HG03442 (cell line): Measurements from ENCODE around the gene SLC10A7.

ENCODE experiments used
- ATAC-seq: cut with Tn5 transposase; IDR thresholded peaks from one replicate; pipeline ENCODE4 v1.9.1; 2021; ENCODE audit warnings: mild to moderate bottlenecking, moderate library complexity; ENCODE audit not compliant: unreplicated experiment

The SLC10A7 gene

GRCh38 chr4:146442801-146443200 lies 78.9 kb downstream of the SLC10A7 start:
- no peak for ATAC-seq

- ATAC-seq = no peak
Observed at GRCh38 chr4:146439999-146440398, 81.7 kb downstream of the SLC10A7 start.

- no peak for ATAC-seq
Observed at GRCh38 chr4:146439437-146439836, 82.3 kb downstream of the SLC10A7 start.

DNA sequence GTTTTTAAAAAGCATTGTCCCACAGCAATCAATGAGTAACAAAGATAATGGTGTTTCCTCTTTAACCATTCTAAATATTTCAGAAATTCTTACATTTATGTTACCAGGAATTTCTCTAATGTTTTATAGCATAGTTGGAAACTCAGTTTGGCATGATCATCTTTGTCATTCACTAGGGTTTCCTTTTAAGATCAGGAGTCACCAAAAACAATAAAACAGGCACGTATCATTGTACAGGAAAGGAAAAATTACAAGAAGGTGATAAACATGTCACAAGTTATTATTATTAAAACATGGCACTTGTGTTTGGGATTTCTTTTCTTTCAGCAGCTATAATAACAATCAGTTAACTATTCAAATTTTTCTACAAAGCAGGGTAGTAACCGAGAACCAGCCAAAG lies 84.0 kb downstream of the SLC10A7 start:
- no peak for ATAC-seq

GRCh38 chr4:146436423-146437162 lies 85.1 kb downstream of the SLC10A7 start:
- no peak for ATAC-seq

DNA sequence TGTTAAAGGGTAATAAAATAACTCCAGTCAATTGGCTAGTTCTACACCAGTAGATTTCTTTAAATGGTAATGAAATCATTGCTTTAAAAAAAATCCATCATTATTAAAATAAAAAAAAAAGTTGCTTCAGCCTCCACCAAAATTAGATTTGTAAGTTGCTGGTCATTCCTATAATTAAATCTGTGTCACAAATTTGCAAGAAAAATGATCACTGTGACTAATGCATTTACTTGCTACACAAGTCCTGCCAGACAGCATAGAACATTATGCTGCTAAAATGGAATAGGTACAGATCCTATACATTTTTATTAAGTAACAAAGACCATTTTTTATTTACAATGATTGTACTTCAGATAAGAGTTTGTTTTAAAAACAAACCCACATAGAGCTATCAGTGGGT lies 85.8 kb downstream of the SLC10A7 start:
- ATAC-seq = no peak

- no peak for ATAC-seq
Observed at GRCh38 chr4:146432065-146432464, 89.7 kb downstream of the SLC10A7 start.

DNA sequence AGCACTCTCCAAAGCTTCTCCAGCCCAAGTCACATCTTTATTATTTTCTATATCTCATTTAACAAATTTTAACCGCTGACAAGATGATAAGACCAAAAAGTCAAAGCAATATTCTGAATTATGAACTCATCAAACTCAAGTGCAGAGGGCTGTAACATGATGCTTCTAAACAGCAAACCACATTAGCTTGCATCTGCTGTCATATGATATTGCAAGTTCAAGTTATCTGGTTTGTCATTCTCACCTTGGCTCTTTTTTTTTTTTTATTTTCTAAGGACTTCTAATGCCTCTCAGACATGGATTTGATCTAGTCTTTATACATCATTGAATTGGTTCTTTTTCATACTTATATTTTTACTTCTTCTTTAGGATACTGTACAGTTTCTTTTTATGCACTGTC lies 93.4 kb downstream of the SLC10A7 start:
- no peak for ATAC-seq

- no peak for ATAC-seq
Observed at GRCh38 chr4:146417822-146418221, 103.9 kb downstream of the SLC10A7 start.

- no peak for ATAC-seq
Observed at GRCh38 chr4:146415829-146416228, 105.9 kb downstream of the SLC10A7 start.

DNA sequence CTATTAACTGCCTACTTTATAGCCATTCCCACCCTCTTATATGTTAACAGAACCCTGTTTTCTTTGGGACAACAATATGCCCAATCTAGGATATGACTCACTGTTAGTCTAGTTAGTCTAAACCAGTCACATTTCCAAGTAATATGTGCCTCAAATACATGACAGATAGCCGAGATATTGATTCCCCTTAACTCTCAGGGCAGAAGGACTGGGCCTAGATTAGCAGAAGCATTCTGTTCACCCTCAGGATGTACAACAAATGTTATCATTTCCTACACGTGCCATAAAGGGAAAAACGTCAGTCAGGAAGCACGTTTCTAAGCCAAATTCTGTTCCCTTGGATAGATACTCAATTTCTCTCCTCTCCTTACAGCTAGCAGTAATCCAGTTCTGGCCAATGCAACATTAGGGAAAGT lies 114.1 kb downstream of the SLC10A7 start:
- ATAC-seq = no peak

DNA sequence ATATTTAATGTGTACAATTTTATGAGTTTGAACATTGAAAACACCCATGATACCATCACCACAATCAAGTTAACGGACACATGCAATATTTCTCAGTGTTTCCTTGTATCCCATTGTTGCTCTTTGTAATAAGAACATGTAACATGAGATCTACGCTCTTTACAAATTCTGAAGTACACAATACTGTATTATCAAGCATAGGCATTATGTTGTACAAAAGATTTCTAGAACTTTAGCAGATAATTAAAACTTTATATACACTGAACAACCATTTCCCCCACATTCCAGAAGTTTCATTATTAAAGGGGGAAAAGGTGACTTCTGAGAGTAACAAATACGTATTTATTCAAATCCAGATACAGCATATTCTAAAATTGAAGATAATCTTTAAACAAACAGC lies 114.5 kb downstream of the SLC10A7 start:
- no peak for ATAC-seq

DNA sequence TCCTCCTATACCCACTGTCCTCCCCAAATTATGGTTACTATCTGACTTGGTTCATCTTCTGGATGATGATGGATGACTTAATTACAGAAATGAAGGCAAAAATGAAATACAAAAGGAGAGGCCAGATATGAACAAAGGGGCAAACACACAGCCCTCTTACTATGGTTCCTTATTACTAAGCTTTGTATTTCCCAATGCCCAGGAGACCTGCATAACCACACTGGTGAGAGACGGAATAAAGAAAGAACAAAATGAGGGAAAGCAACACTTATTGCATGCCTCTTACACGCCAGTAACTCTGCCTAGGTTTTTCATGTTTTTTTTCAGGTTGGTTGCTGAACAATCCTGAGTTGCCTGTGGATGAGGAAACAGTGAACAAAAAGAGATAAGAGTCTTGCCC lies 120.5 kb downstream of the SLC10A7 start:
- ATAC-seq = no peak

DNA sequence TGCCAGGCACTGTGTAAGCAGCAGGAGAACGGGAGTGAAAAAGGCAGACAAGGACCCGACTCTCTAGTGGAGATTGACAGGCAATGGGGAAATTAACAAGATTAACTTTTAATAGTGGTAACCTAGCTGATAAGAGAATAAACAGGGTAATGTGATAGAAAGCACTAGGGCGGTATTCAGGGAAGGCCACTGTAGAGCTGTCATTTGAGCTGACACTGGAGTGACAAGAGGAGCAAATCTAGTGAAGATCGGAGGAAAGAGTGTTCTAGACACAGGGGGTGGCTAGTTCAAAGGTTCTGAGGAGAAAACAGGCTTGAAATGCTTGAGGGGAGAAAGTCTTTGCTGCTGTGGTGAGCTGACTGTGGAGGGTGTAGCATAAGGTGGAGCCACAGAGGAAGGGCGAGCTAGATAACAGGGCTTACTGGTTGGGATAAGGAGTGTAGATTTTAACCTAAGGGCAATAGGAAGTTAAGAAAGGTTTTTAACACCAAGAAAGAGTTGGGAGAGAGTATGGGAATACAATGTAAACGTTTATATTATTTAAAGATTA lies 122.8 kb downstream of the SLC10A7 start:
- no peak for ATAC-seq

DNA sequence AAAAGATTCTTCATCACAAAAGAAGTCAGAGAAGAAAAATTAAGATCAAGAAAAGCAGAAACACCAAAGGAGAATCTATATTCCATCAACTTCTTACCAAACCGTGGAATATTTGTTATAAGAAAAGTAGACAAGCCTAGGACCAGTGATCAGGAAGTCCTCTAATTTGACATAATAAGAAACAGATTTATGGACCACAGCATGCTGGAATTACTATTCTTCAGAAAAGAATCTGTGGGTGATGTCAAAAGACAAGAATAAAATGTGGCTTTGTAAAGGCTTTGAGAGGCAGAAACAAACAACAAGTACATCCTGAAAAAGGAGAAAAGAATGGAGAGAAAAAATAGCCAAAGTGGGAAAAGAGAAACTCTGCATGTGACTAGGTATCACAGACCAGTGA lies 123.3 kb downstream of the SLC10A7 start:
- no peak for ATAC-seq

- no peak for ATAC-seq
Observed at GRCh38 chr4:146389561-146389960, 132.2 kb downstream of the SLC10A7 start.

- no peak for ATAC-seq
Observed at GRCh38 chr4:146382194-146382593, 139.5 kb downstream of the SLC10A7 start.

- no peak for ATAC-seq
Observed at GRCh38 chr4:146381263-146381872, 140.4 kb downstream of the SLC10A7 start.

- no peak for ATAC-seq
Observed at GRCh38 chr4:146379744-146380143, 142.0 kb downstream of the SLC10A7 start.

- no peak for ATAC-seq
Observed at GRCh38 chr4:146371812-146372211, 149.9 kb downstream of the SLC10A7 start.

- ATAC-seq = no peak
Observed at GRCh38 chr4:146370841-146371240, 150.9 kb downstream of the SLC10A7 start.

DNA sequence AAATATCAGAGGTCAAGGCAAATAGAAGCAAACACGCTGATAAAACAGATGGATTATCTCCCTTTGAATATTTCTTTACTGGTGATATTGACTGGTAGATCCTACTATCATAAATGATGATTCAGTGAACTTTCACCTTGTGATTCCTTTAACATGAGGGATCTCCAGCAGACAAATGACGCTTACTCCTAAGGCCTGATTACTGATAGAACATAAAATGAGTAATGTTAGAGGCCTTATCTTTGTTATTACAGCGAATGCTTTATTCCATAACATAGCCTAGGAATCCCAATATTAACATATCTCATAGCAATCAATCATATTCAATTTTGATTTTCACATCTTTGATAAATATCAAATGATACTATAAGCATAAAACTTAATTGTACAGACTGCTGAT lies 152.3 kb downstream of the SLC10A7 start:
- no peak for ATAC-seq
